Chondrocyte (in vitro differentiated cells): ENCODE measurements around the gene EFCAB13. TPM values are rescaled to one million over a fixed set of nuclear protein-coding genes. Genes with fewer than 3 reads are reported as not detected.
A peak's percentile ranks its signal among the peaks of the same experiment; 100 is the strongest.

ENCODE experiments used
- DNase-seq: peaks from one replicate; pipeline ENCODE4 v3.0.0; 2021; ENCODE audit warnings: mixed read lengths, low spot score
- H3K27ac Mint-ChIP-seq: one replicate; pipeline ENCODE4 v1.8.0; 2021; ENCODE audit warnings: mild to moderate bottlenecking, moderate library complexity, mixed read lengths; ENCODE audit not compliant: unreplicated experiment
- H3K27me3 Mint-ChIP-seq: 2 replicates; pipeline ENCODE4 v1.8.0; 2021; ENCODE audit warnings: low read depth, mixed read lengths
- H3K36me3 Mint-ChIP-seq: 2 replicates; pipeline ENCODE4 v1.8.0; 2021; ENCODE audit warnings: low read depth, mixed read lengths
- H3K4me1 Mint-ChIP-seq: 2 replicates; pipeline ENCODE4 v1.8.0; 2021; ENCODE audit warnings: low read depth, mild to moderate bottlenecking, mixed read lengths
- H3K4me3 Mint-ChIP-seq: one replicate; pipeline ENCODE4 v1.8.0; 2021; ENCODE audit warnings: mild to moderate bottlenecking, moderate library complexity, mixed read lengths; ENCODE audit not compliant: unreplicated experiment
- H3K9me3 Mint-ChIP-seq: 2 replicates; pipeline ENCODE4 v1.8.0; 2021; ENCODE audit warnings: low read depth, mixed read lengths
- CTCF ChIP-seq: fragments of 200-600 bp; sonication (generic); IDR thresholded peaks from 2 replicates; pipeline ENCODE4 v1.5.0; 2021; ENCODE audit warnings: antibody characterized with exemption, mild to moderate bottlenecking, moderate library complexity
- total RNA-seq: library from RNA; stranded (reverse); gene quantifications from 3 replicates; pipeline ENCODE4 v1.2.1, GENCODE V29; 2021

Gene EFCAB13
- total RNA-seq, 1 donor from 2014 or later, result 3.2 TPM

- no peak overlapping the region for H3K4me3 Mint-ChIP-seq
- peaks cover 21% of the 10 kb centered on the region for H3K4me1 Mint-ChIP-seq
- H3K27me3 Mint-ChIP-seq, result no peaks in the 10 kb centered on the region
- H3K36me3 Mint-ChIP-seq, result peaks cover 5% of the 10 kb centered on the region
- H3K9me3 Mint-ChIP-seq, result peaks cover 6% of the 10 kb centered on the region
- no peak overlapping the region for H3K27ac Mint-ChIP-seq
- DNase-seq, result no peak
- TF ChIP-seq CTCF, result no peak
These were observed 2.8 kb upstream of the EFCAB13 start for GRCh38 chr17:47320879-47321502.

GRCh38 chr17:47324224-47325020 lies 667 bp downstream of the EFCAB13 start:
- no peak for DNase-seq
- no peaks in the 10 kb centered on the region for H3K27me3 Mint-ChIP-seq
- H3K4me1 Mint-ChIP-seq, result peaks cover 9% of the 10 kb centered on the region
- peak overlapping the region; percentile 98 for H3K27ac Mint-ChIP-seq
- TF ChIP-seq CTCF, result no peak
- peaks cover 5% of the 10 kb centered on the region for H3K36me3 Mint-ChIP-seq
- H3K9me3 Mint-ChIP-seq, result peaks cover 6% of the 10 kb centered on the region
- peak overlapping the region; percentile 83 for H3K4me3 Mint-ChIP-seq

- no peaks in the 10 kb centered on the region for H3K27me3 Mint-ChIP-seq
- no peak for DNase-seq
- no peak for TF ChIP-seq CTCF
- H3K27ac Mint-ChIP-seq, result no peak overlapping the region
- peaks cover 3% of the 10 kb centered on the region for H3K36me3 Mint-ChIP-seq
- H3K4me3 Mint-ChIP-seq, result peak overlapping the region; percentile 83
- H3K4me1 Mint-ChIP-seq, result peaks cover 9% of the 10 kb centered on the region
- H3K9me3 Mint-ChIP-seq, result peaks cover 6% of the 10 kb centered on the region
These were observed 1.4 kb downstream of the EFCAB13 start for GRCh38 chr17:47325176-47325575.

- Mint-ChIP-seq H3K4me1 (peaks cover 8% of the 10 kb centered on the region), H3K27me3 (no peaks in the 10 kb centered on the region), H3K27ac (no peak overlapping the region), H3K4me3 (no peak overlapping the region), H3K36me3 (peaks cover 4% of the 10 kb centered on the region), H3K9me3 (peaks cover 17% of the 10 kb centered on the region)
- no peak for DNase-seq
- TF ChIP-seq CTCF, result no peak
These were observed 6.8 kb downstream of the EFCAB13 start for GRCh38 chr17:47330548-47330947.

GRCh38 chr17:47332287-47332686 lies 8.5 kb downstream of the EFCAB13 start:
- DNase-seq, result no peak
- no peak overlapping the region for H3K27ac Mint-ChIP-seq
- peaks cover 17% of the 10 kb centered on the region for H3K9me3 Mint-ChIP-seq
- H3K4me1 Mint-ChIP-seq, result peaks cover 11% of the 10 kb centered on the region
- no peak overlapping the region for H3K4me3 Mint-ChIP-seq
- H3K36me3 Mint-ChIP-seq, result peaks cover 4% of the 10 kb centered on the region
- no peaks in the 10 kb centered on the region for H3K27me3 Mint-ChIP-seq
- TF ChIP-seq CTCF, result no peak
